Smooth muscle cell (in vitro differentiated cells): Measurements from ENCODE around the gene WWP2. TPM values are rescaled to one million over a fixed set of nuclear protein-coding genes. Genes with fewer than 3 reads are reported as not detected.

ENCODE experiments used
- DNase-seq: peaks from one replicate; lab custom pipeline; 2025; ENCODE audit not compliant: unreplicated experiment; lab: John Stamatoyannopoulos, UW
- H2AFZ ChIP-seq: fragments of 200-600 bp; sonication (generic); 2 replicates; pipeline ENCODE4 v1.6.0; 2016; ENCODE audit warnings: antibody characterized with exemption, low read depth, mild to moderate bottlenecking
- H3F3A ChIP-seq: fragments of 200-600 bp; sonication (generic); 2 replicates; pipeline ENCODE4 v1.6.0; 2017; ENCODE audit warnings: antibody characterized with exemption, low read depth
- H3K27ac ChIP-seq: fragments of 200-600 bp; sonication (generic); 2 replicates; pipeline ENCODE4 v1.5.1; 2016; ENCODE audit warnings: low read depth, mild to moderate bottlenecking
- H3K27me3 ChIP-seq: fragments of 200-600 bp; sonication (generic); 2 replicates; pipeline ENCODE4 v1.6.1; 2016; ENCODE audit warnings: low read depth, mild to moderate bottlenecking
- H3K36me3 ChIP-seq: fragments of 200-600 bp; sonication (generic); 2 replicates; pipeline ENCODE4 v1.5.1; 2016; ENCODE audit warnings: low read depth
- H3K4me1 ChIP-seq: fragments of 200-600 bp; sonication (generic); 2 replicates; pipeline ENCODE4 v1.5.1; 2016; ENCODE audit warnings: low read depth
- H3K4me2 ChIP-seq: fragments of 200-600 bp; sonication (generic); 2 replicates; pipeline ENCODE4 v1.6.0; 2016; ENCODE audit warnings: mild to moderate bottlenecking
- H3K4me3 ChIP-seq: fragments of 200-600 bp; sonication (generic); 2 replicates; pipeline ENCODE4 v1.5.1; 2016; ENCODE audit warnings: mild to moderate bottlenecking
- H3K79me2 ChIP-seq: fragments of 200-600 bp; sonication (generic); 2 replicates; pipeline ENCODE4 v1.6.0; 2016; ENCODE audit warnings: low read depth, mild to moderate bottlenecking
- H3K9ac ChIP-seq: fragments of 200-600 bp; sonication (generic); 2 replicates; pipeline ENCODE4 v1.6.0; 2016; ENCODE audit warnings: low read depth
- H3K9me3 ChIP-seq: fragments of 200-600 bp; sonication (generic); replicated peaks from 2 replicates; pipeline ENCODE4 v1.5.1; 2016; ENCODE audit warnings: low read depth
- H4K20me1 ChIP-seq: fragments of 200-600 bp; sonication (generic); 2 replicates; pipeline ENCODE4 v1.6.0; 2016; ENCODE audit warnings: low read depth
- CTCF ChIP-seq: fragments of 200-600 bp; sonication (generic); IDR thresholded peaks from 2 replicates; pipeline ENCODE4 v1.5.1; 2017; ENCODE audit warnings: borderline replicate concordance, mild to moderate bottlenecking, antibody characterized with exemption; ENCODE audit not compliant: insufficient read depth, poor library complexity, severe bottlenecking
- WGBS: methylation state at CpG from one replicate; pipeline ENCODE4 v1.1.7; 2016; ENCODE audit warnings: low lambda C conversion rate; 5-methylcytosine and 5-hydroxymethylcytosine counted together
- polyA plus RNA-seq: library from polyadenylated mRNA; unstranded; fragments of >200 nt; fragmentation: Nextera tagmentation; extraction: Ambion mirVana; gene quantifications from 2 replicates; pipeline ENCODE4 v1.2.1, GENCODE V29; 2016
- total RNA-seq: library from RNA; depleted of rRNA; stranded (reverse); fragments of >200 nt; gene quantifications from 2 replicates; pipeline ENCODE4 v1.2.3, GENCODE V29; 2014

WWP2 gene
- total and polyA plus RNA-seq, 2 experiments from 2014 or later, result 7.8 to 9.0 TPM

DNA sequence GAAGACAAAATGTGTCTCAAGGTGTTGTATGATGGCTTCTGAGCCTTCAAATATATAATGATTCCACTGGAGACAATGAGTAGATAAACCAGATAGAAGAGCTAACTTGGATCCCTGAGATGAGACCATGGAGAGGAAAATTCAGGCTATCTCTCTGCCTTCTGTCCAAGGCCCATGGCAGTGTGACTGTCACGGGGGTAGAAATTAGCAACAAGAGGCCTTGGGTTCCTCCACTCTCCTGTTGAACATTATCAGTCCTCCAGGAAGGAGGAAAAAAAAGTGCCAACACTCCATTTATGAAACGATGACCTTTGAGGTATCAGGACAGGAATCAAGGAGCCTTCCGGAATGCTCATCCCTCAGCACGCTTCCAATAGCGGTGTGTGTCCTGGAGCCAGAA is 75.2 kb downstream of the WWP2 start:
- no peaks in the 10 kb centered on the region for H3K9me3 ChIP-seq
- H3K4me3 ChIP-seq, result no peak overlapping the region
- no peaks in the 10 kb centered on the region for H4K20me1 ChIP-seq
- no peaks in the 10 kb centered on the region for H3K36me3 ChIP-seq
- H3F3A ChIP-seq, result no peaks in the 10 kb centered on the region
- no peaks in the 10 kb centered on the region for H3K27me3 ChIP-seq
- DNase-seq, result no peak
- no peak overlapping the region for H2AFZ ChIP-seq
- no peak for TF ChIP-seq CTCF
- H3K9ac ChIP-seq, result no peak overlapping the region
- peaks cover 5% of the 10 kb centered on the region for H3K4me1 ChIP-seq
- no peaks in the 10 kb centered on the region for H3K79me2 ChIP-seq
- no peak overlapping the region for H3K27ac ChIP-seq
- no peak overlapping the region for H3K4me2 ChIP-seq
- 96% methylated on average over 5 of the region's 5 CpGs for WGBS

DNA sequence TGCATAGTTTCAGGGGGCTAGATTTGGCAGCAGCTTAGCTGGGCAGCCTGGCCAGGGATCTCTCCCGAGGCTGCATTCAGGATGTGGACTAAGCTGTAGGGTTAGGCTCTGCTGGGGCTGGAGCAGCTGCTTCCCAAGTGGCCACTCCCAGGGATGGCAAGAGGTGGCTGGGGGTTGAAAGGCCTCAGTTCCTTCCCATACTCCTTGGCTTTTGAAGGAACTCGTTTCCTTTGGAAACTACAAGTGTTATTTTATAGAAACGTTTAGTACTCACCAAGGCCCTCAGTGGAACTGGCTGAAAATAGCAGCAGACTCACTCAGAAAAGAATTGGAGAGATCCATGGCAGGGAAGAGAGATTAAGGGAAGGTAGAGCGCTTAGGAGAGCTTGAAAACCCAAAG is 76.4 kb downstream of the WWP2 start:
- no peak for DNase-seq
- 69% methylated on average over 4 of the region's 4 CpGs for WGBS
- Histone ChIP-seq H4K20me1 (no peaks in the 10 kb centered on the region), H3F3A (no peaks in the 10 kb centered on the region), H3K9ac (no peak overlapping the region), H3K4me3 (no peak overlapping the region), H3K27me3 (no peaks in the 10 kb centered on the region), H3K27ac (no peak overlapping the region), H3K9me3 (no peaks in the 10 kb centered on the region), H3K4me1 (peaks cover 2% of the 10 kb centered on the region), H3K36me3 (no peaks in the 10 kb centered on the region), H2AFZ (no peak overlapping the region), H3K79me2 (no peaks in the 10 kb centered on the region), H3K4me2 (no peak overlapping the region)
- TF ChIP-seq CTCF, result no peak

DNA sequence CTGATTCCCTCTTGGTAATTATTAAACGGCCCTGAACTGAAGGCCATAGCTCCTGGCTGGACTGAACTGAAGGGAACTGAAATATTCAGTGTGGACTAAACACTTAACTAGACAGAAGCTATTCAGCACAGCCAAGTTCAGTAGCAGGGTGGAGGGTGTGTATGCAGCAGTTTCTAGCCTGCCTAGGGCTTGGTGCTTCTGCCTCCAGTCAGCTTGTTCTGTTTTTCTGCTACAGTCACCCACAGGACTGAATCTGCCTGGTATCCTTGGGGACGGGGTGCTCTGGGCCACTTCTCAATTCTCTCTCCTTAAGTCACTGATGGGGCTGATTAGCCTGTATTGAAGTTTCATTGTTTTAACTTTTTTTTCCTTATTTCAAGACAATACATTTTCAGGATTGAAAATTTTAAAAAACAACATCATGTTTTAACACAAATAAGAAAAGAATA is 77.1 kb downstream of the WWP2 start:
- Histone ChIP-seq H2AFZ (no peak overlapping the region), H4K20me1 (no peaks in the 10 kb centered on the region), H3K27ac (no peak overlapping the region), H3K4me2 (no peak overlapping the region), H3F3A (no peaks in the 10 kb centered on the region), H3K9me3 (no peaks in the 10 kb centered on the region), H3K4me3 (no peak overlapping the region), H3K4me1 (no peaks in the 10 kb centered on the region), H3K79me2 (no peaks in the 10 kb centered on the region), H3K36me3 (no peaks in the 10 kb centered on the region), H3K27me3 (no peaks in the 10 kb centered on the region), H3K9ac (no peak overlapping the region)
- DNase-seq, result no peak
- 45% methylated on average over 2 of the region's 2 CpGs for WGBS
- no peak for TF ChIP-seq CTCF

DNA sequence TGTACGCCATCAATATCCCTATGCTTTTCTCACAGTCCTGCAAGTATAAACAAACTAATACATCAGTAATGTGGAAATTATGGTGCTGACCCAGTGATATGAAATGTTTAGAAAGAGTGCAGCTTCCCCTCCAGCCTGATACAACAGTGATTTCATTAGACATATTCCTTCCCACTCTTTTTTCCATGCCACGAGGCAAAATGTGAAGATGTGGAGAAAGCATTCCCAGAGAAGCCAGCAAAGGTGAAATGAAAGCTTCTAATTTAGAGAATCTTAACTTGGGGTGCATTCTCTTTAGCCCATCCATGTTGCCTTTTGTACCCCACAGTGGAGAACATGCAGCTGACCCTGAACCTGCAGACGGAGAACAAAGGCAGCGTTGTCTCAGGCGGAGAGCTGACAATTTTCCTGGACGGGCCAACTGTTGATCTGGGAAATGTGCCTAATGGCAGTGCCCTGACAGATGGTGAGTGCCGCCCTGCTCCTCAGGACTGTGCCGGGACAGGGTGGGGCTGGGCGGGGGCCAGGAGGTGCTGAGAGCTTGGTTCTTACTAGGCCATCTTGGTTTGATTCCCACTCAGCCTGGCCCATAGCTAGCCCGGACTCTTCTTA is 77.8 kb downstream of the WWP2 start:
- Histone ChIP-seq H3K9me3 (no peaks in the 10 kb centered on the region), H2AFZ (no peak overlapping the region), H4K20me1 (no peaks in the 10 kb centered on the region), H3K27me3 (no peaks in the 10 kb centered on the region), H3K9ac (no peak overlapping the region), H3K36me3 (no peaks in the 10 kb centered on the region), H3K4me2 (no peak overlapping the region), H3K4me1 (no peaks in the 10 kb centered on the region), H3K4me3 (no peak overlapping the region), H3F3A (no peaks in the 10 kb centered on the region), H3K79me2 (no peaks in the 10 kb centered on the region), H3K27ac (no peak overlapping the region)
- TF ChIP-seq CTCF, result no peak
- DNase-seq, result no peak
- WGBS, result 91% methylated on average over 10 of the region's 10 CpGs
